Measurements from ENCODE around the gene C10orf143.

Gene C10orf143

GRCh38 chr10:130046591-130046990 lies 64.0 kb downstream of the C10orf143 start:
- no peak for TF ChIP-seq CTCF (IDR thresholded peaks at IDR 0.05; ENCODE audit: borderline replicate concordance, insufficient read depth, low read depth, low read length)
- no peak overlapping the region for H3K4me3 ChIP-seq (ENCODE audit: low read depth, low read length)

DNA sequence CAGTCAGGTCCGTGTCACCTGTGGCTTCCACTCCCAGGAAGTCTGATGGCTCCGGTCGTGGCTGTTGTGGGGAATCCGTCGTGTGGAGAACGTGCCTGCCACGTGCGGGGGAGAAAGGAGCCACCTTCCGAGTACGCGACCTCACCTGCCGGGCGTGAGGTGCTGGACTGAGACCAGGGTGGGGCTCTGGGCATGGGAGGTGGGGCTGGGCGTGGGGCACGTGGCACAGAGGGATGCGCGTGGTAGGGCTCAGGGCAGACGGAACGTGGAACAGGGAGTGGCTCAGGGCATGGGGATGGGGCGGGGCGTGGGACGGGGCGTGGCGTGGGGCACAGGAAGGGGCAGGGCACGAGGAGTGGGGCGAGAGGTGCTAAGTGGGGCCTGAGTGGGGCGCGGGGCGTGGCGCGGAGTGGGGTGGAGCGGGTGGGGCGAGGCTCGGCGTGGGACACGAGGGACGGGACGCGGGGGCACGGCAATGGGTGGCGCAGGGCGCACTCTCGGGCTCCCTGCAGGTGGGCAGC lies 64.8 kb downstream of the C10orf143 start:
- no peak overlapping the region for H3K4me3 ChIP-seq (ENCODE audit: low read depth, low read length)
- TF ChIP-seq CTCF (IDR thresholded peaks at IDR 0.05; ENCODE audit: borderline replicate concordance, insufficient read depth, low read depth, low read length), result no peak

- no peak overlapping the region for H3K4me3 ChIP-seq (ENCODE audit: low read depth, low read length)
- no peak for TF ChIP-seq CTCF (IDR thresholded peaks at IDR 0.05; ENCODE audit: borderline replicate concordance, insufficient read depth, low read depth, low read length)
Observed at GRCh38 chr10:130045091-130045652, 65.5 kb downstream of the C10orf143 start.

DNA sequence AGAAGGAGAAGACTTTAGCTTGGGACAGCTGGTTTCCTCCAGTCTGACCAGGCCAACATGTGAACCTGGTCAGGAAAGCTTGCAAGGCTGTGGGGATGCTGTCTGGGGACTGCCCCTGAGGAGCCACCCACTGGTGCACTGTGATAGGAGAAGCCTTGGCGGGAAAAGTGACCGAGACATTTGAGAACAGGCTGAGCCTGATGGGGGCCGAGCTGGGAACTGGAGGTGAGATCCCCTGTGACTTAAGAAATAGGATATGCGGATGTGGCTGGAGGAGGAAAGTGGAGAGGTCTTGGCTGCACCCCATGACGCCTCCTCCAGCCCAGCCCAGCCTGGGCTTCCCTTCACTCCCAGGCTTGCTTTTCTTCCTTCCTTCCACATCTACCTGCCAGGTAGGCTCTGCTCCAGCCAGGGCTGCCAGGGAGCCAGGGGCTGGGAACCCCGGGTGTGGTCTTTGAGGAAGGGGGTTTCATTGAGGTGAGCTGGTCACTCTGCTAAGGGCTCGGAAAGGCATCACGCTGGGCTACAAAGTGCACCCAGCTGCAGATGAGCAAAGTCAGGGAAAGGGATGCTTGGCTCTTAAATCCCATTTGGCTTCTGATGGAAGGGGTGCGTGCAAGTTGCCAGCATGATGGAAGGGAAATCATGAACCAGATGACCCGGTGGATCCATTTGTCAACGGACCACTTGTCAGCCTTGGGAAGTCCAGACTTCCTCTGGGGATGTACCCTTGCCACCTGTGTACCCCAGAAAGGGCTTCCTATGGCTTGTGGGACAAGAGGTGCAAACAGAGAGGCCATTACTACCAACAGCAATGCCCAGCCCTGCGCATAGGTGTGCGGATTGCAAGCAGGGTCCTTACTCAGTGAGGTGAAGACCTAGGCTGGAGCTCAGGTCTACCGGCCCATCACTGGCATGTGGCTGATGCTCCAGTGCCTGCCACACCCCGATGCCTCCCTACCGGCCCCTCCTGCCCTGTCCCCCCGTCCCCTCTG lies 66.3 kb downstream of the C10orf143 start:
- H3K4me3 ChIP-seq (ENCODE audit: low read depth, low read length), result no peak overlapping the region
- no peak for TF ChIP-seq CTCF (IDR thresholded peaks at IDR 0.05; ENCODE audit: borderline replicate concordance, insufficient read depth, low read depth, low read length)

DNA sequence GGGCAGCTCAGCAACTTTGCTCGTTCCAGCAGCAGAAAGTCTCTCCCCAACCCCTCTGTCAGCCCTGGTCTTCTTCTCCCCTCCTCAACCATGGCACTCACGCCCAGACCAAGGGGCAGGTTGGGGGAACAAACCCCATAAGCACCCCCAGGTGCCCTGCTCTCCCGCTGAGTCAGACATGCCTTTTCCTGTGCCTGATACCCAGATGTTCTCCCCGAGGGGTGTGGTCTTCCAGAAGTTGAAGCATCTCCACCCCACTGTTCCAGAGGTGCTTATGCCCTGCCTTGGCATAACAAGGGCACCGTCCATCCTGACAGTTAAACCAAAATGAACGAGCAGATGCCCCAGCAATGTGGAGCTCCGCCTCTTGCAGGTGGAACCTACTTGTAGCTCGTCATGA lies 67.1 kb downstream of the C10orf143 start:
- TF ChIP-seq CTCF (IDR thresholded peaks at IDR 0.05; ENCODE audit: borderline replicate concordance, insufficient read depth, low read depth, low read length), result no peak
- H3K4me3 ChIP-seq (ENCODE audit: low read depth, low read length), result no peak overlapping the region

DNA sequence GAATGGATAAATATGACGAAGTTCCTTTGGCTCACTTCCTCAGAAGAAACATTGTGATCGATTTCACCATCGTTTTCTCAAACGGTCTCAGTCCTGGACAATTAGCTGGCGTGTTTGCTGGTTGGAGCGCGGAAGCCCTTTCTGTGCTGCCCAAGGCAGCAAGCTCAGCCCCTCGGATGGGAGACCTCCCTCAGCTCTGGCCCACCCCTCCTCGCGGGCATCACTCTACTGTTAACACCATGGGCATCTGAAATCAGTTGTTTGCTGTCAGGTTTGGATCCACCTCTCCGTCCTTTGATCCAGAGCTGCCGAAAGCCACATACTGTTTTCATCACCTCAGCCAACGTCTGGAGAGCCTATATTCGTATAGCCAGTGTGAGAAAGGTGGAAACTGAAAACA lies 68.2 kb downstream of the C10orf143 start:
- H3K4me3 ChIP-seq (ENCODE audit: low read depth, low read length), result no peak overlapping the region
- TF ChIP-seq CTCF (IDR thresholded peaks at IDR 0.05; ENCODE audit: borderline replicate concordance, insufficient read depth, low read depth, low read length), result no peak
